NCI-H2196 treated with DMSO at 0.1 percent for 48 hours (cell line): ENCODE data around the gene STARD9.
"Not testable (repeated sequence)": the region's sequence is repeated elsewhere in the genome, so short reads cannot be mapped to it uniquely, and the experiment has no call there.

Experiments used
- DNase-seq: peaks from one replicate; lab custom pipeline; 2025; ENCODE audit not compliant: unreplicated experiment; lab: John Stamatoyannopoulos, UW

Gene STARD9

GRCh38 chr15:42584031-42584765, 8.8 kb downstream of the STARD9 start:
- no peak for DNase-seq

DNA sequence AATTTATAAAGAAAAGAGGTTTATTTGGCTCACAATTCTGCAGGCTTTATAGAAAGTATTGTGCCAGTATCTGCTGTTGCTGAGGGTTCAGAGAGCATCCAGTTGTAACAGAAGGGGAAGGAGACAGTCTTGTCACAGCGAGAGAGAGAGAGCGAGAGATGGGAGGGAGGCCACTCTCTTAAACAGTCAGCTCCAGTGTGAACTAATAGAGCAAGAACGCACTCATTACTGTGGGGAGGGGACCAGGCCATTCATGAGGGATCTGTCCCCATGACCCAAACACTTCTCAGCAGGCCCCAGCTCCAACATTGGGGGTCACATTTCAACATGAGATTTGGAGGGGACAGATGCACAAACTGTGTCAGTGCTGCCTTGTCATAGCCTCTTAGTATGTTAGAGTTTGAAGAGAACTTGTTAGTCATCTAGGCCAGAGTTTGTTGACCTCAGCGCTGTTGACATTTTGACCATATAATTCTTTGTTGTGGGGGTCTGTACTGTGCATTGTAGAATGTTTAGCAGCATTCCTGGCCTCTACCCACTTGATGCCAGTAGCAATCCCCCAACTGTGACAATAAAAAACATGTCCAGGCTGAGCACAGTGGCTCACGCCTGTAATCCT, 15.3 kb downstream of the STARD9 start:
- DNase-seq = no peak

DNA sequence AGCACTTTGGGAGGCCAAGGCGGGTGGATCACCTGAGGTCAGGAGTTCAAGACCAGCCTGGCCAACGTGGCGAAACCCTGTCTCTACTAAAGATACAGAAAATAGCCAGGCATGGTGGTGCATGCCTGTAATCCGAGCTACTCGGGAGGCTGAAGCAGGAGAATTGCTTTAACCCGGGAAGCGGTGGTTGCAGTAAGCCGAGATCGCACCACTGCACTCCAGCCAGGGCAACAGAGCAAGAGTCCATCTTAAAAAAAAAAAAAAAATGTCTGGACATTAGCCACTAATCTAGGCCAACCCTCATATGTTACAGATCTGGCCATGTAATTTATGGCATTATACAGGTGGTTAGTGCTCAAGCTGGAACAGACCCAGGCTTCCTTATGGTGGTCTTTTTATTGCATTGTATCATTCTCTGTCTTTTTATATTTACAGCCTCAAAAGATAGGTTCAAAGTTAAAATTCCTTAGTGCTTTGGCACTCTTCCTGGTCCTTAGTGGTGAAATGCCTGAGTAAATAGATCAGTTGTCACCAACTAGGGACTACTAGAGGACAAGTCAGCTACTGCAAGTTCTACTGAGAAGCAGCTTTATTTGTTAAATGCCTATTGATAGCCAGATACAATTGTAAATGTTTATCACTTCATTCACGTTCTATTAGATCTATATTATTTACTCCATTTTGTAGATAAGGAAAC, 16.0 kb downstream of the STARD9 start:
- no peak for DNase-seq

DNA sequence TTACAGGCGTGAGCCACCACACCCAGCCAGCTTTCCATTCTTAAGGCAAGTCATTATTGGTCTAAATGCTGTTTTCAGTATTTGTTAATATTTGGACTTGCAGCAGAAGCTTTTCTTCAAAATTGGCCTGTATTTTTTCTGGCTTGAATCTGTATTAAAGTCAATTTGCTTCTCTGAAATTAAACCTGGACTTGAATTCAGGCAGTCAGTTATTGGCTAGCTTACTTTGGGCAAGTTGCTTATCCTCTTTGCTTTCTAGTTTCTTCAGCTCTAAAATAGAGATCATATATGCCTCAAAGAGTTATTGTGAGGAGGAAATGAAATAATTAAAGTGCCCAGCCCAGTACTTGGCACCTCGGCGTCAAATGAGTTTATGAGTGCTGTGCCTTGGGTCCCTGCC, 17.3 kb downstream of the STARD9 start:
- DNase-seq = no peak

DNA sequence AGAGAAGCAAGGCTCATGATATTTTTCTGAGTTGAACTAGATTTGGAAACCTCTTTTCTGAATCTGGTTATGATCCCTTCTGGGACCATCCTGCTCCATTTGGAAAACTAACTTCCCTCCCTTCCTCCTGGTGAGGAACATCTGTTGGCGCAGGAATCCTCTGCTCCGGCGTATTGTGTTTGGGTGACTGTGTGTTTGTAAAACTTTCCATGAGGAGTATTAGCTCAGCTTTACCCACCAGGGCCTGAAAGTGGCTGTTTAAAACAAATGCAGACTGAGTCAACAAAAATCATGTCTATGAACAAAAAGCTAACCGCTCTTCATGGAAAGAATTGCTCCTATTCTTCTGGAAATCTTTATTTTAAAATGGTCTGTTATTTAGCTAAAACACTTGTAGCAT, 17.7 kb downstream of the STARD9 start:
- no peak for DNase-seq

DNA sequence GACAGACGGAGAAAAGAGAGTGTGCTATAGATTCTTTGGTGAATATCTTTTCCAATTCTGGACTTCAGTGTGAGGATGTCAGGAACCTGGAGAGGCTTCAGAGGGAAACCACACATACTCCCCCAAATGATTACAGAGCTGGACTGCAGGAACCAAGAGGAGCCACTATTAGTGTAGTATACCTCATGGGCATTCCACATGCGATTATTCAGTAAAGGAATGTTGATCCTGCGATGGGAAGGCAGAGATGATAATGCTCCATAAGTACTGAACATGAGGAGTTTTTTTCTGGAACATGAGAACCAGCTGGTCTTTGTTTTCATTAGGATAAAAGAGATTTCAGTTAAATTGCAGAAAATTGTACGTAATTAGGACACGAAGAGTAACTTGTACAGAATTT, 18.7 kb downstream of the STARD9 start:
- DNase-seq = no peak

- DNase-seq = no peak
Observed at GRCh38 chr15:42595626-42596240, 20.3 kb downstream of the STARD9 start.

GRCh38 chr15:42601316-42601715, 25.9 kb downstream of the STARD9 start:
- not testable (repeated sequence) for DNase-seq

GRCh38 chr15:42602501-42602900, 27.1 kb downstream of the STARD9 start:
- DNase-seq = no peak

- DNase-seq = no peak
Observed at GRCh38 chr15:42603978-42604377, 28.6 kb downstream of the STARD9 start.

DNA sequence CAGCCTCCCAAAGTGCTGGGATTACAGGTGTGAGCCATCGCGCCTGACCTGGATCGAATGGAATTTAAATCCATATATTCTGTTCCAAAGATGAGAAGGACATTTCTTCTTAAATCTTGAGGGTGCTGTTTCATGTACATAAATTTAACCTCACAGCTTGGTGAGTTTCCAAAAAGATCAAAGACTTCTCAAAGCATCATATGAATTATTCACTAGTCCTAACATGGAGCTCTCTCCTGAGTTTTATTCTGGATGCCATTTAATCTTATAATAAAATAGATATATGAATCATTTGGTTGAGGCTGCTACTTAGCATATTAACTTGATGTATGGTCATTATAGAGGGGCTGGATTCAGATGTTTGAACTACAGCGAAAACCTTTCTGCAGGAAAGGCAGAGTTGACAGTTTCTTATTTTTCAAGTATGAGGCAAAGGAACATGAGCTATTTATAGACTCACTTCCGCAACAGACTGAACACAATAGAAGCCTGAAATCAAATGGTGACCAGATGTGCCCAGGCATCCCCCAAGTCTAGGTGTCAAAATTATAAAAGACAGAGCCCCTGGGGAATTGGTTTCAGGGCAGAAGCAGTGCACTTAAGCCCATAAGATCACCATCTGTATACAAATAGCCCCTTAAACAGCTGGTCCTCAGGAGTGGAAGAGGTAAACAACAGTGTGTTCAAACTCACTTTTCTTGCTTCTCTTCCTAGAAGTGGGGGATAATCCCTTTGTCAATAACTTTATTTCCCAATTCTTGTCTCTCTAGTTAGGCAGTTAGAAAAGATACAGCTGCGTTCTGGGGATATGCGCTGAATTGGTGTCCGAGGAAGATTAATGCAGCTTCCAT, 29.7 kb downstream of the STARD9 start:
- DNase-seq = no peak

GRCh38 chr15:42605796-42606195, 30.4 kb downstream of the STARD9 start:
- DNase-seq = no peak

GRCh38 chr15:42608110-42608531, 32.7 kb downstream of the STARD9 start:
- no peak for DNase-seq

DNA sequence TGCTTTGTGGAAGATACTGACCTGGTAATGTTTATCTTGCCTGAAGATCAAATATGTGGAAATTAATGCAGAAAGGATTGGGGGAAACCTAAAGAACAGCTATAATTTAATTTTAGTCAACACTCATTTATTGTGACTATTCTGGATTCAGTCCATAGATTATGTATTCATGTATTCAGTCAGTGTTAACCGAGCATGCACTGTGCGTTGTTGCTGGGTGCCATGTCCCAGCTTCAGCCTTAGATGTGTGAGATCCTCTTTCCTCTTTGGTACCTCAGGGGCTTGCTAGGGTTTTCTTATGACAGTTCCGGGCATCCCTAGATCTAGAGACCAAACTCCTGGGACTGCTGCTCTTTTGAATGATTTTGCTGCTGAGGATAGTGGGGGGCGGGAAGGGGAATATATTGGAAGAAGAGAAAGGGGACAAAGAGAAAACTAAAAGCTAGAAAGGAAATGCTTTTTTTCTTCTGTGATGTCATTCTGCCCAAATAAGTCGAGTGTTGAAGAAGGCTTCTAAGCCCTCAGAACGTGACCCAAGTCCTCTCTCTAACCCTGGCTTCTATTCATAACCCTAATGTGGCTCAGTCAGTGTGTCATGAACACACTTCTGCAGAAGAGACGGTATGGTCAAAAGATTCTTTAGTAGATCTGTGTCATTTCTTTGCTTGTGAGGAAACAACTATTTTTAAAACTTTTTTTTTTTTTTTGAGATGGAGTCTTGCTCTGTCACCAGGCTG, 33.5 kb downstream of the STARD9 start:
- DNase-seq = no peak

GRCh38 chr15:42611532-42611931, 36.1 kb downstream of the STARD9 start:
- no peak for DNase-seq

- no peak for DNase-seq
Observed at GRCh38 chr15:42612367-42612912, 37.0 kb downstream of the STARD9 start.

- DNase-seq = no peak
Observed at GRCh38 chr15:42616107-42616506, 40.7 kb downstream of the STARD9 start.

DNA sequence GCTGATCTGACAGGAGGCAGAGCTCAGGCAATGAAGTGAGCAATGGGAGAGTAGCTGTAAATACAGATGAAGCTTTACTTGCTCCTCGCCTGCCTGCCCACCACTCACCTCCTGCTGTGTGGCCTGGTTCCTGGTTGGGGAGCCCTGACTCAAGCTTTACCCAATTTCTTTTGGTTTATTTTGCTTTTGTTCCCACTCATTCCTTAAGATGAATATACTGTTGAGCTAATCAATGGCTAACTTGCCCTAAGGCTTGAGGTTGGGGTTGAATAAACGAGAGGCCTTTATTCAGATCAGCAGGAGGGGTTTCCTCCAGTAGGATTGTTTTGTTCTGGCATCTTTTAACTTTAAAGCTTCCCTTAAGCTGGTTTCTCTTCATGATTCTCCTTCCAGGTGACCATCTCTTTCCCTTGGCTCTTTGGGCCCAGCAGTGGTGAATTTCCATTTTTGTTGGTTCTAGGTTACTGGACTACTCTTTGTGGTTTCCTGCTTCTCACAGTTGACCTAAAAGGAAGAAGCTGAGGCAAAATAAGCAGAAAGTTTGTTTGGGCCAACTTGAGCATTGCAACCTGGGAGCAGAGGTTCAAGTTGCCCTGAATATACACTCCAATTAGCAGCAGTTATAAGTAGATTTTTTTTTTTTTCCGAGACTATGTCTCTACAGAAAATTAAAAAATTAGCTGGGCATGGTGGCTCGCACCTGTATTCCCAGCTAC, 44.4 kb downstream of the STARD9 start:
- no peak for DNase-seq

GRCh38 chr15:42621386-42621785, 46.0 kb downstream of the STARD9 start:
- DNase-seq = no peak
